Measurements from ENCODE around the gene BMPR1A.
A peak's percentile ranks its signal among the peaks of the same experiment; 100 is the strongest.

The BMPR1A gene

DNA sequence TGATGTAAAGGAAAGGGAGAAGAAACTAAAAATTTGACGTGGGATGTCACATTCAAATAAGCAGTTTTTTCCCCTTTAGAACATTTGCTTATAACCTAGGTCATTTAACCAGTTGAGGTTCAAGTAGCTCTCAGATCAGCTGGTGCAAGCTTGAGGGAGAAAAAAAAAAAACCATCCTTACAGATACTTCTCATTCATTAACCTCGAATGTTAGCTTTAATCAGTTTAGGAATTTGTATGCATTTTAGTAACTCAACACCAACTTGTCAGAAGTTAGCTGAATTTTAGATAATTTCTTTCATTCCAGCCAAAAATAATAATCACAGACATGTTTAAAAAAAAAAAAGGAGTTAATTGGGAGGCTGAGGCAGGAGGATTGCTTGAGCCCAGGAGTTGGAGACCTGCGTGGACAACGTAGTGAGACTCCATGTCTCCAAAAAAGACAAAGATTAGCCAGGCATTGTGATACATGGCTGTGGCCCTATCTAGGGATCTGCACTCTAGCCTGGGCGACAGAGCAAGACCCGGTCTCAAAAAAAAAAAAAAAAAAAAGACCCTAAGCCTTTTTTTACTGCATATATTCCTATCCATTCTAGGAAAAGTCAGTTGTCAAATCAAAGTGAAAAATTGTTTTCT is 46.2 kb downstream of the BMPR1A start:
- TF ChIP-seq, protein P1, sequence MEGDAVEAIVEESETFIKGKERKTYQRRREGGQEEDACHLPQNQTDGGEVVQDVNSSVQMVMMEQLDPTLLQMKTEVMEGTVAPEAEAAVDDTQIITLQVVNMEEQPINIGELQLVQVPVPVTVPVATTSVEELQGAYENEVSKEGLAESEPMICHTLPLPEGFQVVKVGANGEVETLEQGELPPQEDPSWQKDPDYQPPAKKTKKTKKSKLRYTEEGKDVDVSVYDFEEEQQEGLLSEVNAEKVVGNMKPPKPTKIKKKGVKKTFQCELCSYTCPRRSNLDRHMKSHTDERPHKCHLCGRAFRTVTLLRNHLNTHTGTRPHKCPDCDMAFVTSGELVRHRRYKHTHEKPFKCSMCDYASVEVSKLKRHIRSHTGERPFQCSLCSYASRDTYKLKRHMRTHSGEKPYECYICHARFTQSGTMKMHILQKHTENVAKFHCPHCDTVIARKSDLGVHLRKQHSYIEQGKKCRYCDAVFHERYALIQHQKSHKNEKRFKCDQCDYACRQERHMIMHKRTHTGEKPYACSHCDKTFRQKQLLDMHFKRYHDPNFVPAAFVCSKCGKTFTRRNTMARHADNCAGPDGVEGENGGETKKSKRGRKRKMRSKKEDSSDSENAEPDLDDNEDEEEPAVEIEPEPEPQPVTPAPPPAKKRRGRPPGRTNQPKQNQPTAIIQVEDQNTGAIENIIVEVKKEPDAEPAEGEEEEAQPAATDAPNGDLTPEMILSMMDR (IDR thresholded peaks at IDR 0.05; ENCODE audit: borderline replicate concordance, control extremely low read depth, extremely low read depth, insufficient read depth, missing control alignments) = no peak
- in situ Hi-C loops (cut with MboI; ENCODE audit: low sequenced_read_pairs, unreplicated experiment) = no loop called here

DNA sequence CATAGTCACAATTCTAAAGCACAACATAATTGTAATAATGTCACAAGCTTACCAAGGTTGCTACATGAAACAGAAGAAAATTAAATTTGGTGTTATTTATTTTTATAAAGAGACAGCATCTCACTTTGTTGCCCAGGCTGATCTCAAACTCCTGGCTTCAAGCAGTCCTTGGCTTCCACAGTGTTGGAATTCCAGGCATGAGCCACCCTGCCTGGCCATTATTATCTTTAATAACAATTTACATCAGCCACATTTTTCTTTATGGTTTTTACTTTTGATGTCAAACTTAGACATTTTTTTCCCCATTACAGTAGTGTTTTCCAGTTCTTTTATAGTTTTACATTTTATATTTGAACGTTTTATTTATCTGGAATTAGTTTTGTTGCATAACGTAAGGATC is 46.7 kb downstream of the BMPR1A start:
- TF ChIP-seq, protein P1 (IDR thresholded peaks at IDR 0.05; ENCODE audit: borderline replicate concordance, control extremely low read depth, extremely low read depth, insufficient read depth, missing control alignments) = no peak
- DNase-seq (ENCODE audit: low spot score) = no peak
- in situ Hi-C loops (cut with MboI; ENCODE audit: low sequenced_read_pairs, unreplicated experiment) = no loop called here

More for the DNA sequence above, 46.2 kb downstream of the BMPR1A start:
- DNase-seq (ENCODE audit: low spot score) = peak; percentile 45

DNA sequence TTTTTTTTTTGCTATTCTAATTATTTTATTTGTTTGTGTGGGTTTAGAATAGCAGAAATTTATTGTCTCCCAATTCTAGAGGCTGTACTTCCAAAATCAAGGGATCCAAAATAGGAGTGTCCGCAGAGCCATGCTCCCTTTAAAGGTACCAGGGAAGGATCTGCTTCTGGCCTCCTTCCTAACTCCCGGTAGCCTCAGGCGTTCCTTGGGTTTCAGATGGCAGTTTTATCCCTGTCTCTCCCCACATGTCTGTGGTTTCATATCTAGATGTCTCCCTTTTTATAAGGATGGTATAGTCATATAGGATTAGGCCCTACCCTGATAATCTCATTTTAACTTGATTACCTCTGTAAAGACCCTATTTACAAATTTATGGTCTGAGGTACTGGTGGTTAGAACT is 48.4 kb downstream of the BMPR1A start:
- TF ChIP-seq, protein P1 (IDR thresholded peaks at IDR 0.05; ENCODE audit: borderline replicate concordance, control extremely low read depth, extremely low read depth, insufficient read depth, missing control alignments) = no peak
- in situ Hi-C loops (cut with MboI; ENCODE audit: low sequenced_read_pairs, unreplicated experiment) = no loop called here

DNA sequence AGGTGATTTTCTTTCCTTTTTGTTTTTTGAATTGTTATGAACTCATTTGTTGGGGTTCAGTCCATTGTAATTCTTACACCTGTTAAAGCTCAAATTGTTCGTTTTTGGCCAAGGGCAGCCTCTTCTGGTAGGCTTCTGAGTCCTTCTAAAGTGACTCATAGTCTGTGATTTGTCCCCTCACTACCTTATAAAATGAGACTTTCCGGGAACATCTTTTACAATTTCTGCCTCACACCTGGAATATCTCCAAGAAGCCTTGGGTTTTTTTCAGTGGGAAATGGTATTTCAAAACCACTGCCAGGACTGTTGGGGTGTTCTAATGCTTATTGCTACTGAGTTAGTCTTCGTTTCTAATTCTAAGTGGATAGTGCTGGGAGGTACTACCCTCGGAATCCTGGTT is 56.7 kb downstream of the BMPR1A start:
- no peak for DNase-seq (ENCODE audit: low spot score)
- TF ChIP-seq, protein P1 (IDR thresholded peaks at IDR 0.05; ENCODE audit: borderline replicate concordance, control extremely low read depth, extremely low read depth, insufficient read depth, missing control alignments) = no peak
- in situ Hi-C loops (cut with MboI; ENCODE audit: low sequenced_read_pairs, unreplicated experiment) = no loop called here

More for the DNA sequence above, 48.4 kb downstream of the BMPR1A start:
- DNase-seq (ENCODE audit: low spot score) = no peak

DNA sequence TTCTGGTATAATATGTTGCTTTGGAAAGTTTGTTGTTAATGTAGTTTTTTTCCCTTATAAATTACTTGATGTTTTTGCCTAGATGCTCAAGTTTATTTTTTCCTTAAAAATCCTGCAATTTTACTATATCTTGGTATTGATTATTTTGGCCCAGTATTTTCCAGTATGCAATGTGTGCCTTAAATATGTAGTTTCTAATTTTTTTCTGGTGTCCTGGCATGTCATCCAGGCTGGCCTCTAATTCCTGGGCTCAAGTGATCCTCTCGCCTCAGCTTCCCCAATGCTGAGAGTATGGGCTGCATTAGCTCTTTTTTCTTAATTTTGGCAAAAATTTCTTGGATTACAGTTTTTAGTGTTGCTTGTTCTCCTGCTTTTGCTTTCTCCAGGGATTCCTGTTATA is 57.6 kb downstream of the BMPR1A start:
- TF ChIP-seq, protein P1 (IDR thresholded peaks at IDR 0.05; ENCODE audit: borderline replicate concordance, control extremely low read depth, extremely low read depth, insufficient read depth, missing control alignments) = no peak
- DNase-seq (ENCODE audit: low spot score) = no peak
- in situ Hi-C loops (cut with MboI; ENCODE audit: low sequenced_read_pairs, unreplicated experiment) = no loop called here

DNA sequence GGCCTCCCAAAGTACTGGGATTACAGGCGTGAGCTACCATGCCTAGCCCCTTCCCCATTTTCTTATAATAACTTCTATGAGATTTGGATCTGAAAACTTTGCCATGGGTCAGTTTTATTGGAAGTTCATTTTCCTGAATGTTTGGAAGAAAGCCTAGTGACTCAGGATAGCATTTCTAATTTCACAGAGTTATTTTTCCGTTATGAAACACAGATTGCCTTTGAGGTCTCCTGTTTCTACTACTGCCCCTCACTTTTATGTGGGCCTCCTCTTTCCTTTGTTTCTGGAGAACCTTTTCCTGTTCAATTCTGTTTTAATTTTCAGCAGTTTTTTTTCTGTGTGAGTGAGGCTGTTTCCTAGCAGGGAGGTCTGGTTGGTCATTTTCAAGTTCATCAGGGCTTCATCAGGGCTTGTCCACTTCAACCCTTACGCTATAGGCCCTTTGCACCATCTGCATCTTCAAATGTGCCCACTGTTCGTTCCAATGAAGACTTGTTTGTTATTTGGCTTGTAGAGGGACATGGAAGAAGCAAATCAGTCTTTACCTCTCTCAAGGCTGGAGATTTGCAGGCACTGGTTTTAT is 58.7 kb downstream of the BMPR1A start:
- in situ Hi-C loops (cut with MboI; ENCODE audit: low sequenced_read_pairs, unreplicated experiment) = no loop called here
- TF ChIP-seq, protein P1 (IDR thresholded peaks at IDR 0.05; ENCODE audit: borderline replicate concordance, control extremely low read depth, extremely low read depth, insufficient read depth, missing control alignments) = no peak
- DNase-seq (ENCODE audit: low spot score) = no peak

All from GM13976 (cell line).